ENCODE results near the gene PLA2G4A.

PLA2G4A gene

GRCh38 chr1:186804679-186805078, 24.1 kb upstream of the PLA2G4A start:
- Mint-ChIP-seq H3K4me1 (no peaks in the 10 kb centered on the region), H3K36me3 (ENCODE audit: low read depth) (no peaks in the 10 kb centered on the region), H3K9me3 (no peaks in the 10 kb centered on the region), H3K27me3 (ENCODE audit: low read depth) (no peaks in the 10 kb centered on the region), H3K27ac (no peak overlapping the region), H3K4me3 (no peak overlapping the region)
- no peak for TF ChIP-seq CTCF (IDR thresholded peaks at IDR 0.05; ENCODE audit: unreplicated experiment in 3 of 3)

GRCh38 chr1:186806477-186806876, 22.3 kb upstream of the PLA2G4A start:
- Mint-ChIP-seq H3K4me3 (no peak overlapping the region), H3K27ac (no peak overlapping the region), H3K36me3 (ENCODE audit: low read depth) (no peaks in the 10 kb centered on the region), H3K4me1 (no peaks in the 10 kb centered on the region), H3K9me3 (no peaks in the 10 kb centered on the region), H3K27me3 (ENCODE audit: low read depth) (no peaks in the 10 kb centered on the region)
- TF ChIP-seq CTCF (IDR thresholded peaks at IDR 0.05; ENCODE audit: unreplicated experiment in 3 of 3): no peak

- Mint-ChIP-seq H3K27me3 (ENCODE audit: low read depth) (no peaks in the 10 kb centered on the region), H3K27ac (no peak overlapping the region), H3K4me3 (no peak overlapping the region), H3K4me1 (no peaks in the 10 kb centered on the region), H3K36me3 (ENCODE audit: low read depth) (no peaks in the 10 kb centered on the region), H3K9me3 (no peaks in the 10 kb centered on the region)
- no peak for TF ChIP-seq CTCF (IDR thresholded peaks at IDR 0.05; ENCODE audit: unreplicated experiment in 3 of 3)
Measured at GRCh38 chr1:186807163-186807562, 21.6 kb upstream of the PLA2G4A start.

- no peaks in the 10 kb centered on the region for H3K27me3 Mint-ChIP-seq (ENCODE audit: low read depth)
- no peaks in the 10 kb centered on the region for H3K4me1 Mint-ChIP-seq
- H3K4me3 Mint-ChIP-seq: no peak overlapping the region
- no peak for TF ChIP-seq CTCF (IDR thresholded peaks at IDR 0.05; ENCODE audit: unreplicated experiment in 3 of 3)
- no peaks in the 10 kb centered on the region for H3K9me3 Mint-ChIP-seq
- H3K27ac Mint-ChIP-seq: no peak overlapping the region
- no peaks in the 10 kb centered on the region for H3K36me3 Mint-ChIP-seq (ENCODE audit: low read depth)
Measured at GRCh38 chr1:186811892-186812291, 16.9 kb upstream of the PLA2G4A start.

GRCh38 chr1:186812570-186812969, 16.2 kb upstream of the PLA2G4A start:
- Mint-ChIP-seq H3K4me1 (no peaks in the 10 kb centered on the region), H3K27ac (no peak overlapping the region), H3K27me3 (ENCODE audit: low read depth) (no peaks in the 10 kb centered on the region), H3K9me3 (no peaks in the 10 kb centered on the region), H3K4me3 (no peak overlapping the region), H3K36me3 (ENCODE audit: low read depth) (no peaks in the 10 kb centered on the region)
- TF ChIP-seq CTCF (IDR thresholded peaks at IDR 0.05; ENCODE audit: unreplicated experiment in 3 of 3): no peak

GRCh38 chr1:186813420-186813819, 15.3 kb upstream of the PLA2G4A start:
- no peaks in the 10 kb centered on the region for H3K9me3 Mint-ChIP-seq
- no peaks in the 10 kb centered on the region for H3K4me1 Mint-ChIP-seq
- no peak for TF ChIP-seq CTCF (IDR thresholded peaks at IDR 0.05; ENCODE audit: unreplicated experiment in 3 of 3)
- no peaks in the 10 kb centered on the region for H3K36me3 Mint-ChIP-seq (ENCODE audit: low read depth)
- H3K27me3 Mint-ChIP-seq (ENCODE audit: low read depth): peaks cover 4% of the 10 kb centered on the region
- no peak overlapping the region for H3K27ac Mint-ChIP-seq
- no peak overlapping the region for H3K4me3 Mint-ChIP-seq
